Activated CD4-positive, alpha-beta T cell treated with anti-CD3 and anti-CD28 coated beads, Interleukin-2, amount 50 U/mL, for 4 hours (primary cell): ENCODE data around the gene AKNAD1.
"Not testable (repeated sequence)": the region's sequence is repeated elsewhere in the genome, so short reads cannot be mapped to it uniquely, and the experiment has no call there.

Experiments
- DNase-seq, 2 experiments: peaks; one replicate each; pipeline ENCODE4 v3.0.0-alpha.2; 2020

The AKNAD1 gene

GRCh38 chr1:108856994-108857393 is at the start of gene AKNAD1:
AKNAD1 (minus strand) TSS chr1:108857094; CDS start chr1:108852664, 4,430 bp downstream.
- DNase-seq: no peak

- DNase-seq: no peak
Observed at GRCh38 chr1:108901106-108901505, 44.2 kb upstream of the AKNAD1 start.

GRCh38 chr1:108897865-108898720 is 41.2 kb upstream of the AKNAD1 start:
- peak; percentile 4 to 11 for DNase-seq

GRCh38 chr1:108896146-108897145 is 39.6 kb upstream of the AKNAD1 start:
- DNase-seq: no peak

- DNase-seq: no peak
Observed at GRCh38 chr1:108893141-108893530, 36.2 kb upstream of the AKNAD1 start.

GRCh38 chr1:108892356-108893140 is 35.7 kb upstream of the AKNAD1 start:
- no peak for DNase-seq

- DNase-seq: no peak
Observed at GRCh38 chr1:108889706-108890384, 33.0 kb upstream of the AKNAD1 start.

- not testable (repeated sequence) for DNase-seq
Observed at GRCh38 chr1:108889006-108889645, 32.2 kb upstream of the AKNAD1 start.

GRCh38 chr1:108886292-108886691 is 29.4 kb upstream of the AKNAD1 start:
- no peak for DNase-seq

- no peak for DNase-seq
Observed at GRCh38 chr1:108884968-108885367, 28.1 kb upstream of the AKNAD1 start.

GRCh38 chr1:108882837-108883236 is 25.9 kb upstream of the AKNAD1 start:
- DNase-seq: no peak

- no peak for DNase-seq
Observed at GRCh38 chr1:108881369-108881768, 24.5 kb upstream of the AKNAD1 start.

GRCh38 chr1:108880850-108881249 is 24.0 kb upstream of the AKNAD1 start:
- no peak for DNase-seq

- no peak for DNase-seq
Observed at GRCh38 chr1:108878678-108879077, 21.8 kb upstream of the AKNAD1 start.

- DNase-seq: no peak
Observed at GRCh38 chr1:108878160-108878469, 21.2 kb upstream of the AKNAD1 start.

- DNase-seq: no peak
Observed at GRCh38 chr1:108877348-108878159, 20.7 kb upstream of the AKNAD1 start.

- DNase-seq: no peak
Observed at GRCh38 chr1:108871050-108871724, 14.3 kb upstream of the AKNAD1 start.

- DNase-seq: no peak
Observed at GRCh38 chr1:108865316-108865910, 8.5 kb upstream of the AKNAD1 start.

GRCh38 chr1:108863984-108864383 is 7.1 kb upstream of the AKNAD1 start:
- no peak for DNase-seq
